Neural cell (in vitro differentiated cells): Measurements from ENCODE around the gene CCDC33.

Source experiments
- EZH2 ChIP-seq: fragments of 200-600, 300-800 bp; shearing (Covaris generic), sonication (generic); IDR thresholded peaks from 2 replicates; pipeline ENCODE4 v1.6.1; 2014; ENCODE audit warnings: antibody characterized with exemption, low read length, borderline replicate concordance, mild to moderate bottlenecking; ENCODE audit not compliant: insufficient read depth, poor library complexity, severe bottlenecking
- POLR2AphosphoS5 ChIP-seq: IDR thresholded peaks from 2 replicates; pipeline ENCODE4 v1.6.1; 2012
- RAD21 ChIP-seq: fragments of 450-650 bp; conservative IDR thresholded peaks from 2 replicates; pipeline ENCODE4 v1.6.1; 2014; ENCODE audit warnings: antibody characterized with exemption, mild to moderate bottlenecking, moderate library complexity
- SMC3 ChIP-seq: fragments of 450-650 bp; conservative IDR thresholded peaks from 2 replicates; pipeline ENCODE4 v1.6.1; 2014; ENCODE audit warnings: antibody characterized with exemption, mild to moderate bottlenecking, moderate library complexity; ENCODE audit not compliant: poor library complexity
- TF ChIP-seq, protein P1 (sequence below): IDR thresholded peaks from 2 replicates; pipeline ENCODE4 v1.6.1; 2012; ENCODE audit warnings: borderline replicate concordance
- TF ChIP-seq, protein P2 (sequence below): fragments of 450-650 bp; IDR thresholded peaks from 2 replicates; pipeline ENCODE4 v1.5.1; 2014; ENCODE audit warnings: antibody characterized with exemption, mild to moderate bottlenecking, moderate library complexity; ENCODE audit not compliant: poor library complexity, severe bottlenecking

DNA sequence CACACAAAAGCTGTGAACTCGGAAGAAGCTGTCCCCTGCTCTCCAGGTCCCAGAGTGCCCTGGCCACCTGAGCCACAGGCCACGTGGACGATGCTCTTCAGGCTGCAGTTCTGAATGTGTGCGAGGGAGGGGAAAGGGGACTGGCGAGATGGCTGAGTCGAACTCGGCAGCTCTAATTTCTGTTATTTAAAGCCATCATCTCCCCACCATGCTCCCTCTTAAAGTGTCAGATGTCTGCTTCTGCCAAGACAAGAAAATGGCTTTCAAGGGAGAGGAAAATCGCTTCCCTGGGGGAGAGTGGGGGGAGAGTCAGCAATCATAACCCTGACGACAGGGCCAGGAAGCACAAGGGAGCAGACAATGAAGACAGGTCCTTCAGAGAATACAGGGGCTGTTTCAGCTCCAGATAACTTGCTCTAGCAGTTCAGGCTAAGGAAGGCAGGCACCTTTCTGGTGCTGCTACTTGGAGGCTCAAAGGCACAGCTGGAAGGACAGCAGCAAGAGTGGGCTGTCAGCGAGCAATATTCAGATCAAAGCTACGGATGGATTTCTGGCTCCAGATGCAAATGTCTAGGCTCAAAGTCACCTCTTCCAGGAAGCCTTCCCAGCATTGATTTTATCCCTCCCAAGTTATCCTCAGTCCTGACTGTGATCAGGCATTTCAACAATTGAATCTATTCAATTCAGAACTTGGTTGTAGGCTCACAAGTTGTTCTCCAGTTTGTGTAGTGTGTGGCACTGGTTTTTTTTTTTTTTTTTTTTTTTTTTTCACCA is 15.5 kb upstream of the CCDC33 start:
- TF ChIP-seq, protein P1, sequence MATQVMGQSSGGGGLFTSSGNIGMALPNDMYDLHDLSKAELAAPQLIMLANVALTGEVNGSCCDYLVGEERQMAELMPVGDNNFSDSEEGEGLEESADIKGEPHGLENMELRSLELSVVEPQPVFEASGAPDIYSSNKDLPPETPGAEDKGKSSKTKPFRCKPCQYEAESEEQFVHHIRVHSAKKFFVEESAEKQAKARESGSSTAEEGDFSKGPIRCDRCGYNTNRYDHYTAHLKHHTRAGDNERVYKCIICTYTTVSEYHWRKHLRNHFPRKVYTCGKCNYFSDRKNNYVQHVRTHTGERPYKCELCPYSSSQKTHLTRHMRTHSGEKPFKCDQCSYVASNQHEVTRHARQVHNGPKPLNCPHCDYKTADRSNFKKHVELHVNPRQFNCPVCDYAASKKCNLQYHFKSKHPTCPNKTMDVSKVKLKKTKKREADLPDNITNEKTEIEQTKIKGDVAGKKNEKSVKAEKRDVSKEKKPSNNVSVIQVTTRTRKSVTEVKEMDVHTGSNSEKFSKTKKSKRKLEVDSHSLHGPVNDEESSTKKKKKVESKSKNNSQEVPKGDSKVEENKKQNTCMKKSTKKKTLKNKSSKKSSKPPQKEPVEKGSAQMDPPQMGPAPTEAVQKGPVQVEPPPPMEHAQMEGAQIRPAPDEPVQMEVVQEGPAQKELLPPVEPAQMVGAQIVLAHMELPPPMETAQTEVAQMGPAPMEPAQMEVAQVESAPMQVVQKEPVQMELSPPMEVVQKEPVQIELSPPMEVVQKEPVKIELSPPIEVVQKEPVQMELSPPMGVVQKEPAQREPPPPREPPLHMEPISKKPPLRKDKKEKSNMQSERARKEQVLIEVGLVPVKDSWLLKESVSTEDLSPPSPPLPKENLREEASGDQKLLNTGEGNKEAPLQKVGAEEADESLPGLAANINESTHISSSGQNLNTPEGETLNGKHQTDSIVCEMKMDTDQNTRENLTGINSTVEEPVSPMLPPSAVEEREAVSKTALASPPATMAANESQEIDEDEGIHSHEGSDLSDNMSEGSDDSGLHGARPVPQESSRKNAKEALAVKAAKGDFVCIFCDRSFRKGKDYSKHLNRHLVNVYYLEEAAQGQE = peak; percentile 98
- TF ChIP-seq RAD21 = peak; percentile 72
- TF ChIP-seq, protein P2, sequence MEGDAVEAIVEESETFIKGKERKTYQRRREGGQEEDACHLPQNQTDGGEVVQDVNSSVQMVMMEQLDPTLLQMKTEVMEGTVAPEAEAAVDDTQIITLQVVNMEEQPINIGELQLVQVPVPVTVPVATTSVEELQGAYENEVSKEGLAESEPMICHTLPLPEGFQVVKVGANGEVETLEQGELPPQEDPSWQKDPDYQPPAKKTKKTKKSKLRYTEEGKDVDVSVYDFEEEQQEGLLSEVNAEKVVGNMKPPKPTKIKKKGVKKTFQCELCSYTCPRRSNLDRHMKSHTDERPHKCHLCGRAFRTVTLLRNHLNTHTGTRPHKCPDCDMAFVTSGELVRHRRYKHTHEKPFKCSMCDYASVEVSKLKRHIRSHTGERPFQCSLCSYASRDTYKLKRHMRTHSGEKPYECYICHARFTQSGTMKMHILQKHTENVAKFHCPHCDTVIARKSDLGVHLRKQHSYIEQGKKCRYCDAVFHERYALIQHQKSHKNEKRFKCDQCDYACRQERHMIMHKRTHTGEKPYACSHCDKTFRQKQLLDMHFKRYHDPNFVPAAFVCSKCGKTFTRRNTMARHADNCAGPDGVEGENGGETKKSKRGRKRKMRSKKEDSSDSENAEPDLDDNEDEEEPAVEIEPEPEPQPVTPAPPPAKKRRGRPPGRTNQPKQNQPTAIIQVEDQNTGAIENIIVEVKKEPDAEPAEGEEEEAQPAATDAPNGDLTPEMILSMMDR = no peak
- TF ChIP-seq POLR2AphosphoS5 = peak; percentile 99
- peak; percentile 73 for TF ChIP-seq SMC3
- no peak for TF ChIP-seq EZH2
